ENCODE measurements around the gene CROCC2. TPM values are rescaled to one million over a fixed set of nuclear protein-coding genes. Genes with fewer than 3 reads are reported as not detected.

Gene CROCC2
- total and polyA plus RNA-seq, 2 of the 13 experiments (the other 11 are each of a cell fraction or from before 2014, with no cell fraction given) = not detected

DNA sequence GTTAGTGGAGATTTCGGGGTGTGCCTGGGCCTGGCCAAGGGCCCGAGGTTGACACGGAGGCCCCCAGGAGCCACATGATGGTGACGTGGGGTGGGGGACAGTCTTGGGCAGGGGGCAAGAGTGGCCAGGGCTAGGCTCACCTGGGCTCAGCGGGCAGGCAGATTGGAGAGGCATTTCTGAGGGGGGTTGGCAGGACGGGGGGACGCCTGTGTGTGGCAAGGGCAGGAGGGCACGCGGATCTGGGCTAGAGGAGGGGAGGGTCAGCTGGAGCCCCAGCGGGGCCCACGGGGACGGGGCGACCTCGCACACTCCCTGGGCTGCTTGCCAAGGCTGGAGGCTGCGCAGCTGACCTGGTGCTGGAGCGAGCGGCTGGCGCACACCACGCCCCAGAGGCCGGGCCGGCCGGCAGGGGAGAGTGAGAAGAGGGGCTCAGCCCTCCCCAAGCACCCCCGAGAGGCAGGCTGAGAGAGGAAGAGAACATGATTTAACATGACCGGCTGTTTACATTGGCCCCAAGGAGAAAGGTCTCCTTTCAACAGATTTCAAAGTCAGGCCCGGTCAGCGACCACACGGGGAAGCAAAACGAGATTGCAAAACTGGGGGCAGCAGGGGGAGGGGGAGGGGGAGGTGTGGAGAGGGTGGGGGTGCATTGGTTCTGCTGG is 54.3 kb downstream of the CROCC2 start (continued):
- TF ChIP-seq ZMYM2 (CRISPR knock-in tag; IDR thresholded peaks at IDR 0.05) (0 out of 2 replicates have a peak, but pooled peaks have one; percentile 21), PAWR (CRISPR knock-in tag; IDR thresholded peaks at IDR 0.05; ENCODE audit: borderline replicate concordance) (no peak), ATAD3A (CRISPR knock-in tag; IDR thresholded peaks at IDR 0.05) (no peak), RXRB (CRISPR knock-in tag; IDR thresholded peaks at IDR 0.05; ENCODE audit: borderline replicate concordance) (peak; percentile 69), ZBTB43 (CRISPR knock-in tag; conservative IDR thresholded peaks at IDR 0.05) (peak; percentile 97), SOX5 (CRISPR knock-in tag; IDR thresholded peaks at IDR 0.05; ENCODE audit: borderline replicate concordance) (peak; percentile 53), MYPOP (CRISPR knock-in tag; IDR thresholded peaks at IDR 0.05) (0 out of 2 replicates have a peak, but pooled peaks have one; percentile 88), HMG20B (CRISPR knock-in tag; conservative IDR thresholded peaks at IDR 0.05) (peak; percentile 71), ELF1 (CRISPR knock-in tag; IDR thresholded peaks at IDR 0.05) (peak; percentile 55; the same call in 1 of the 2 replicates), CEBPG (CRISPR knock-in tag; IDR thresholded peaks at IDR 0.05) (peak; percentile 87), NR0B2 (CRISPR knock-in tag; IDR thresholded peaks at IDR 0.05) (peak; percentile 84; the same call in 1 of the 2 replicates), GZF1 (CRISPR knock-in tag; IDR thresholded peaks at IDR 0.05) (peak; percentile 65; the same call in 1 of the 2 replicates), TAF15 (IDR thresholded peaks at IDR 0.05; ENCODE audit: low read depth, low read length, poor library complexity, severe bottlenecking) (no peak), POGZ (CRISPR knock-in tag; IDR thresholded peaks at IDR 0.05) (peak; percentile 71; the same call in 1 of the 2 replicates)
- TF ChIP-seq, protein P1, sequence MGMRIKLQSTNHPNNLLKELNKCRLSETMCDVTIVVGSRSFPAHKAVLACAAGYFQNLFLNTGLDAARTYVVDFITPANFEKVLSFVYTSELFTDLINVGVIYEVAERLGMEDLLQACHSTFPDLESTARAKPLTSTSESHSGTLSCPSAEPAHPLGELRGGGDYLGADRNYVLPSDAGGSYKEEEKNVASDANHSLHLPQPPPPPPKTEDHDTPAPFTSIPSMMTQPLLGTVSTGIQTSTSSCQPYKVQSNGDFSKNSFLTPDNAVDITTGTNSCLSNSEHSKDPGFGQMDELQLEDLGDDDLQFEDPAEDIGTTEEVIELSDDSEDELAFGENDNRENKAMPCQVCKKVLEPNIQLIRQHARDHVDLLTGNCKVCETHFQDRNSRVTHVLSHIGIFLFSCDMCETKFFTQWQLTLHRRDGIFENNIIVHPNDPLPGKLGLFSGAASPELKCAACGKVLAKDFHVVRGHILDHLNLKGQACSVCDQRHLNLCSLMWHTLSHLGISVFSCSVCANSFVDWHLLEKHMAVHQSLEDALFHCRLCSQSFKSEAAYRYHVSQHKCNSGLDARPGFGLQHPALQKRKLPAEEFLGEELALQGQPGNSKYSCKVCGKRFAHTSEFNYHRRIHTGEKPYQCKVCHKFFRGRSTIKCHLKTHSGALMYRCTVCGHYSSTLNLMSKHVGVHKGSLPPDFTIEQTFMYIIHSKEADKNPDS (CRISPR knock-in tag; IDR thresholded peaks at IDR 0.05) = peak; percentile 74; the same call in 1 of the 2 replicates
- TF ChIP-seq, protein P2, sequence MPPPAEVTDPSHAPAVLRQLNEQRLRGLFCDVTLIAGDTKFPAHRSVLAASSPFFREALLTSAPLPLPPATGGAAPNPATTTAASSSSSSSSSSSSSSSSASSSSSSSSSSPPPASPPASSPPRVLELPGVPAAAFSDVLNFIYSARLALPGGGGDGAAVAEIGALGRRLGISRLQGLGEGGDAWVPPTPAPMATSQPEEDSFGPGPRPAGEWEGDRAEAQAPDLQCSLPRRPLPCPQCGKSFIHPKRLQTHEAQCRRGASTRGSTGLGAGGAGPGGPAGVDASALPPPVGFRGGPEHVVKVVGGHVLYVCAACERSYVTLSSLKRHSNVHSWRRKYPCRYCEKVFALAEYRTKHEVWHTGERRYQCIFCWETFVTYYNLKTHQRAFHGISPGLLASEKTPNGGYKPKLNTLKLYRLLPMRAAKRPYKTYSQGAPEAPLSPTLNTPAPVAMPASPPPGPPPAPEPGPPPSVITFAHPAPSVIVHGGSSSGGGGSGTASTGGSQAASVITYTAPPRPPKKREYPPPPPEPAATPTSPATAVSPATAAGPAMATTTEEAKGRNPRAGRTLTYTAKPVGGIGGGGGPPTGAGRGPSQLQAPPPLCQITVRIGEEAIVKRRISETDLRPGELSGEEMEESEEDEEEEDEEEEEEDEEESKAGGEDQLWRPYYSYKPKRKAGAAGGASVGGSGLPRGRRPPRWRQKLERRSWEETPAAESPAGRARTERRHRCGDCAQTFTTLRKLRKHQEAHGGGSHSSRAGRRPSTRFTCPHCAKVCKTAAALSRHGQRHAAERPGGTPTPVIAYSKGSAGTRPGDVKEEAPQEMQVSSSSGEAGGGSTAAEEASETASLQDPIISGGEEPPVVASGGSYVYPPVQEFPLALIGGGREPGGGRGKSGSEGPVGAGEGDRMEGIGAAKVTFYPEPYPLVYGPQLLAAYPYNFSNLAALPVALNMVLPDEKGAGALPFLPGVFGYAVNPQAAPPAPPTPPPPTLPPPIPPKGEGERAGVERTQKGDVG (CRISPR knock-in tag; IDR thresholded peaks at IDR 0.05; ENCODE audit: borderline replicate concordance) = no peak; the same call in 1 of the 2 replicates

Measured in HepG2 (cell line).